PC-3 (cell line): ENCODE data around the gene SOX6. TPM values are rescaled to one million over a fixed set of nuclear protein-coding genes. Genes with fewer than 3 reads are reported as not detected.

ENCODE experiments used
- ATAC-seq: fragments of 200-7000 bp; cut with Tn5 transposase; 2 replicates; pipeline ENCODE4 v1.9.1; 2020; ENCODE audit warnings: mild to moderate bottlenecking, moderate library complexity
- BruUV-seq: library from RNA; stranded (reverse); fragments of 400-500 nt; replicated peaks from 2 replicates; lab custom pipeline; 2021; lab: Mats Ljungman, UMichigan
- CTCF ChIA-PET: fragments of 300-600 bp; sonication (Branson Sonifier 250); formaldehyde crosslinking; loops from one replicate; lab custom pipeline; 2022; ENCODE audit warnings: antibody characterized with exemption; lab: Charles Lee
- POLR2A ChIA-PET: fragments of 300-600 bp; sonication (Branson Sonifier 250); formaldehyde crosslinking; loops from one replicate; lab custom pipeline; 2022; ENCODE audit warnings: antibody characterized with exemption; ENCODE audit not compliant: unreplicated experiment; lab: Charles Lee
- DNase-seq: peaks from one replicate; pipeline ENCODE4 v3.0.0-alpha.2; 2015
- H2AFZ ChIP-seq: fragments of 300-600 bp; sonication (generic); 2 replicates; pipeline ENCODE4 v1.6.0; 2016; ENCODE audit warnings: antibody characterized with exemption, low read length
- H3F3A ChIP-seq: fragments of 300-600 bp; sonication (generic); one replicate; pipeline ENCODE4 v1.6.0; 2017; ENCODE audit warnings: antibody characterized with exemption, low read length, control low read depth, mild to moderate bottlenecking; ENCODE audit not compliant: unreplicated experiment
- H3K27ac ChIP-seq: fragments of 300-600 bp; sonication (generic); 2 replicates; pipeline ENCODE4 v1.5.1; 2016; ENCODE audit warnings: mild to moderate bottlenecking, low read length
- H3K27me3 ChIP-seq: fragments of 300-600 bp; sonication (generic); 2 replicates; pipeline ENCODE4 v1.6.1; 2016; ENCODE audit warnings: low read length, mixed read lengths
- H3K36me3 ChIP-seq: fragments of 300-600 bp; sonication (generic); 2 replicates; pipeline ENCODE4 v1.6.1; 2016; ENCODE audit warnings: low read depth, mixed run types, low read length, mixed read lengths
- H3K4me1 ChIP-seq: fragments of 300-600 bp; sonication (generic); 2 replicates; pipeline ENCODE4 v1.5.1; 2016; ENCODE audit warnings: low read length; ENCODE audit not compliant: insufficient read depth
- H3K4me2 ChIP-seq: fragments of 300-600 bp; sonication (generic); 2 replicates; pipeline ENCODE4 v1.6.0; 2016; ENCODE audit warnings: low read length
- H3K4me3 ChIP-seq: fragments of 300-600 bp; sonication (generic); 2 replicates; pipeline ENCODE4 v1.5.1; 2016; ENCODE audit warnings: mild to moderate bottlenecking, low read length, mixed read lengths
- H3K79me2 ChIP-seq: fragments of 300-600 bp; sonication (generic); 2 replicates; pipeline ENCODE4 v1.6.1; 2017; ENCODE audit warnings: low read length, mixed read lengths
- H3K9ac ChIP-seq: fragments of 300-600 bp; sonication (generic); 2 replicates; pipeline ENCODE4 v1.6.0; 2016; ENCODE audit warnings: mild to moderate bottlenecking, low read length
- H3K9me2 ChIP-seq: fragments of 300-600 bp; sonication (generic); replicated peaks from 2 replicates; pipeline ENCODE4 v1.6.1; 2016; ENCODE audit warnings: mixed run types, low read length, mixed read lengths
- H3K9me3 ChIP-seq: fragments of 300-600 bp; sonication (generic); 2 replicates; pipeline ENCODE4 v1.6.1; 2016; ENCODE audit warnings: low read length, mixed read lengths
- H4K20me1 ChIP-seq: fragments of 300-600 bp; sonication (generic); 2 replicates; pipeline ENCODE4 v1.6.1; 2016; ENCODE audit warnings: low read length, mixed read lengths
- EZH2 ChIP-seq: fragments of 300-600 bp; sonication (generic); IDR thresholded peaks from one replicate; pipeline ENCODE4 v1.6.1; 2017; ENCODE audit warnings: antibody characterized with exemption, mild to moderate bottlenecking, low read length; ENCODE audit not compliant: unreplicated experiment
- EZH2phosphoT487 ChIP-seq: fragments of 300-600 bp; sonication (generic); IDR thresholded peaks from 2 replicates; pipeline ENCODE4 v1.6.1; 2018; ENCODE audit warnings: mild to moderate bottlenecking, antibody characterized with exemption, low read length, borderline replicate concordance
- intact Hi-C: fragments of 100-400 bp; cut with micrococcal nuclease; formaldehyde crosslinking; loops from 2 replicates; pipeline ENCODE4 v1.9.0; 2023
- total RNA-seq: library from RNA; depleted of rRNA; stranded (reverse); fragments of >200 nt; gene quantifications from 2 replicates; pipeline ENCODE4 v1.2.3, GENCODE V29; 2014
- TF ChIP-seq, protein P1 (sequence below): fragments of 300-600 bp; sonication (generic); conservative IDR thresholded peaks from 2 replicates; pipeline ENCODE4 v1.5.1; 2017; ENCODE audit warnings: antibody characterized with exemption, low read depth, mild to moderate bottlenecking, low read length

SOX6 gene
- total RNA-seq, 1 experiment from 2014 or later: not detected

DNA sequence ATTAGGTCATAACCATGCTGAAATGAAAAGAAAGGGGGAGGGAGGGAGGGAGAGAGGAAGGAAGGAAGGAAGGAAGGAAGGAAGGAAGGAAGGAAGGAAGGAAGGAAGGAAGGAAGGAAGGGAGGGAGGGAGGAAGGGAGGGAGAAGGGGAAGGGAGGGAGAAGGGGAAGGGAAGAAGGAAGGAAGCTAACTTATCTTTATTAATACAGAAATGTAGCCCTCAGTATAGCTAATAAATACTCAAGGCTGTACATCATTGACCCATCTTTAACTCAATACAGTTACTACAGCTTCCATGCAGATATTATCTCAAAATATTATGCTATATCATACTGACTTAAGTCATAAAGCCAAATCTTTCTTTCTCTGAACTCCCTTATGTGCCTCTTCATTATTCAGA is 17.4 kb upstream of the SOX6 start:
- CTCF ChIA-PET: no interaction called here

DNA sequence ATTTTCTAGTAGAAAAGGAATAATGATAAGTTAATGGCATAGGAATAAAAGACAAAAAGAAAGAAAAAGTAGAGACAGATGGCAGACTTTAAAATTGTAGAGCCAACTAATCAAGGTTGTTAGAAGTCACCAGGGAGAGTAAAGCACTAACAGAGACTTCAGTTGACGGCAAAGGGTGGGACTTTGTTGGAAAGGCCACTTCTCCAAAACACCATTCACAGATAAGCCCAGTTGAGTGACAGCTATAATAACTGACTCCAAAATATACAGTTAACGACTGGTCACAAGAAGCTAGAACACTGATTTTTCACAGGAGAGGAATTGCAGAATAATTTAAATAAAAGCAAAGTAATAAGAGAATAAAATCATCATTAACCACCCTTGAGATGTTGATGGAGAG is 16.0 kb upstream of the SOX6 start:
- H3K27me3 ChIP-seq: no peaks in the 10 kb centered on the region
- CTCF ChIA-PET: no interaction called here

More for the DNA sequence above, 17.4 kb upstream of the SOX6 start:
- ATAC-seq (no peak), DNase-seq (no peak)
- Histone ChIP-seq H3F3A (no peaks in the 10 kb centered on the region), H2AFZ (no peak overlapping the region), H3K79me2 (no peaks in the 10 kb centered on the region), H3K9me3 (no peaks in the 10 kb centered on the region), H3K27ac (no peak overlapping the region), H3K4me1 (no peaks in the 10 kb centered on the region), H3K27me3 (no peaks in the 10 kb centered on the region), H4K20me1 (no peaks in the 10 kb centered on the region), H3K4me2 (no peak overlapping the region), H3K9ac (no peak overlapping the region), H3K36me3 (no peaks in the 10 kb centered on the region), H3K4me3 (no peak overlapping the region), H3K9me2 (no peaks in the 10 kb centered on the region)
- POLR2A ChIA-PET: no interaction called here
- intact Hi-C loops: no loop called here
- BruUV-seq: no TSS peak
- TF ChIP-seq EZH2: no peak
- TF ChIP-seq, protein P1, sequence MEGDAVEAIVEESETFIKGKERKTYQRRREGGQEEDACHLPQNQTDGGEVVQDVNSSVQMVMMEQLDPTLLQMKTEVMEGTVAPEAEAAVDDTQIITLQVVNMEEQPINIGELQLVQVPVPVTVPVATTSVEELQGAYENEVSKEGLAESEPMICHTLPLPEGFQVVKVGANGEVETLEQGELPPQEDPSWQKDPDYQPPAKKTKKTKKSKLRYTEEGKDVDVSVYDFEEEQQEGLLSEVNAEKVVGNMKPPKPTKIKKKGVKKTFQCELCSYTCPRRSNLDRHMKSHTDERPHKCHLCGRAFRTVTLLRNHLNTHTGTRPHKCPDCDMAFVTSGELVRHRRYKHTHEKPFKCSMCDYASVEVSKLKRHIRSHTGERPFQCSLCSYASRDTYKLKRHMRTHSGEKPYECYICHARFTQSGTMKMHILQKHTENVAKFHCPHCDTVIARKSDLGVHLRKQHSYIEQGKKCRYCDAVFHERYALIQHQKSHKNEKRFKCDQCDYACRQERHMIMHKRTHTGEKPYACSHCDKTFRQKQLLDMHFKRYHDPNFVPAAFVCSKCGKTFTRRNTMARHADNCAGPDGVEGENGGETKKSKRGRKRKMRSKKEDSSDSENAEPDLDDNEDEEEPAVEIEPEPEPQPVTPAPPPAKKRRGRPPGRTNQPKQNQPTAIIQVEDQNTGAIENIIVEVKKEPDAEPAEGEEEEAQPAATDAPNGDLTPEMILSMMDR: no peak
- TF ChIP-seq EZH2phosphoT487: no peak

DNA sequence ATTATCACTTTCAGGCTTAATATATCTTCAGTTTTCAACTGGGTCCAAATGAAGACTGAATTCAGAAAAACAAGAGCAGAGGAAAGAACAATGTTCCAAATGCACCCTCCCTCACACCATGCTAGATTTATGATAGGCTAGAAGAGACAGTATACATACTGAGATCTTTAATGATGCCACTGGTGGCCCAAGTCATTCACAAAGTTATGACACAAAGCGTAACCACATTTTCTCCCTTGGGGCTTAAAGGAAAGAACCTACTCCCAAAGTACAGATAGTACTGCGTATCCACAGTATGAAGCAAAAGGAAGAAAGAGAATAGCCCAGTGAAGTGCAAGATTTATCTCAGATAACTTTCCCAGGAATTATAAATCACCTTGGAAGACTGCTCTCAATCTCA is 10.9 kb upstream of the SOX6 start:
- DNase-seq (no peak), ATAC-seq (no peak)
- intact Hi-C loops: no loop called here
- Histone ChIP-seq H3F3A (no peaks in the 10 kb centered on the region), H3K27me3 (no peaks in the 10 kb centered on the region), H3K9me2 (no peaks in the 10 kb centered on the region), H3K4me2 (no peak overlapping the region), H3K9me3 (no peaks in the 10 kb centered on the region), H3K4me1 (no peaks in the 10 kb centered on the region), H3K79me2 (no peaks in the 10 kb centered on the region), H3K27ac (no peak overlapping the region), H2AFZ (no peak overlapping the region), H3K36me3 (no peaks in the 10 kb centered on the region), H3K9ac (no peak overlapping the region), H4K20me1 (no peaks in the 10 kb centered on the region), H3K4me3 (no peak overlapping the region)
- CTCF ChIA-PET: no interaction called here
- POLR2A ChIA-PET: no interaction called here
- no peak for TF ChIP-seq EZH2
- TF ChIP-seq EZH2phosphoT487: no peak
- TF ChIP-seq, protein P1: no peak
- no TSS peak for BruUV-seq

More for the DNA sequence above, 16.0 kb upstream of the SOX6 start:
- BruUV-seq: no TSS peak
- Histone ChIP-seq H3F3A (no peaks in the 10 kb centered on the region), H3K9me3 (no peaks in the 10 kb centered on the region), H3K9ac (no peak overlapping the region), H3K27ac (no peak overlapping the region), H4K20me1 (no peaks in the 10 kb centered on the region), H3K4me1 (no peaks in the 10 kb centered on the region), H3K4me3 (no peak overlapping the region), H3K9me2 (no peaks in the 10 kb centered on the region), H2AFZ (no peak overlapping the region), H3K36me3 (no peaks in the 10 kb centered on the region), H3K79me2 (no peaks in the 10 kb centered on the region), H3K4me2 (no peak overlapping the region)
- DNase-seq: no peak
- POLR2A ChIA-PET: no interaction called here
- no peak for ATAC-seq
- intact Hi-C loops: no loop called here
- TF ChIP-seq EZH2phosphoT487 (no peak), EZH2 (no peak)
- TF ChIP-seq, protein P1: no peak
